Colonic mucosa (tissue), 4 donors: ENCODE data around the gene MAST3. TPM values are rescaled to one million over a fixed set of nuclear protein-coding genes. Genes with fewer than 3 reads are reported as not detected.

Source experiments
- DNase-seq: peaks from one replicate; pipeline ENCODE4 v3.0.0-alpha.2; 2020
- H3K27ac ChIP-seq: fragments of 200-600 bp; one replicate; pipeline ENCODE4 v1.8.0; 2021
- H3K27me3 ChIP-seq: fragments of 200-600 bp; one replicate; pipeline ENCODE4 v1.8.0; 2021
- H3K36me3 ChIP-seq: fragments of 200-600 bp; one replicate; pipeline ENCODE4 v1.8.0; 2021
- H3K4me1 ChIP-seq: fragments of 200-600 bp; one replicate; pipeline ENCODE4 v1.8.0; 2021; ENCODE audit warnings: mild to moderate bottlenecking
- H3K4me3 ChIP-seq: fragments of 200-600 bp; one replicate; pipeline ENCODE4 v1.8.0; 2021
- H3K9ac ChIP-seq, 2 donors: one replicate each; pipeline ENCODE4 v1.7.0; 2013; ENCODE audit warnings: control low read depth in 2 of 2, low read depth in 2 of 2, low read length in 2 of 2
- H3K9me3 ChIP-seq: fragments of 200-600 bp; one replicate; pipeline ENCODE4 v1.8.0; 2021
- intact Hi-C: fragments of 100-400 bp; cut with DNase I; formaldehyde crosslinking; loops from one replicate; pipeline ENCODE4 v1.14.1; 2022
- total RNA-seq, 2 donors: library from RNA; stranded (reverse); fragmentation: NEBNext Ultra II Directional in 1 of 2; extraction: Animal tissue kit (Norgen Biotek cat#: 25700) in 1 of 2; gene quantifications; one replicate each; pipeline ENCODE4 v1.2.1, GENCODE V29; 2021
- TF ChIP-seq, protein P1 (sequence below): fragments of 200-600 bp; IDR thresholded peaks from one replicate; pipeline ENCODE4 v1.8.0; 2022; ENCODE audit warnings: antibody characterized with exemption, mild to moderate bottlenecking
- donor health status: healthy.
- donor health status: DM: no; HTN: no; CAD: no.
- donor health status: DM: no; HTN: no; CAD: no.

MAST3 gene
- total RNA-seq, 2 donors from 2014 or later = 24.3 to 30.9 TPM

DNA sequence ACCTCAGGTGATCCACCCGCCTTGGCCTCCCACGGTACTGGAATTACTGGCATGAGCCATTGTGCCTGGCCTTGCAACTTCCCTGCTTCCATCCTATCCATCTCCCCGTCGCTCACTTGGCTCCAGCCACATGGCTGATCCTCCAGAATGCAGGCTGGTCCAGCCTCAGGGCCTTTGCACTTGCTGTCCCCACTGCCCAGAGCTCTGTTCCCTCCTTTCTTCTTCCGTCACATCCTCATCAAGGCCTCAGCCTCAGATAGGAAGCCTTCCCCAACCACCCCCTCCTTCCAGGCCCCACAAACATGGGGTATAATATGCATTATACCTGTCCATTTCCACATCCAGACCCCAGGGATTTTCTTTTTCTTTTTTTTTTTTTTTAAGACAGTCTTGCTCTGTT, 16.2 kb downstream of the MAST3 start:
- Histone ChIP-seq H3K9me3 (no peaks in the 10 kb centered on the region), H3K4me1 (peaks cover 13% of the 10 kb centered on the region), H3K27ac (no peak overlapping the region), H3K27me3 (no peaks in the 10 kb centered on the region), H3K36me3 (no peaks in the 10 kb centered on the region), H3K4me3 (no peak overlapping the region), H3K9ac (peak overlapping the region in 1 of 2 donors; percentile 4)
- DNase-seq = no peak
- intact Hi-C loops = loop anchor here (5.0 kb wide), 1 partner anchor 53 kb away; no protein-coding TSS in a partner anchor
- TF ChIP-seq, protein P1, sequence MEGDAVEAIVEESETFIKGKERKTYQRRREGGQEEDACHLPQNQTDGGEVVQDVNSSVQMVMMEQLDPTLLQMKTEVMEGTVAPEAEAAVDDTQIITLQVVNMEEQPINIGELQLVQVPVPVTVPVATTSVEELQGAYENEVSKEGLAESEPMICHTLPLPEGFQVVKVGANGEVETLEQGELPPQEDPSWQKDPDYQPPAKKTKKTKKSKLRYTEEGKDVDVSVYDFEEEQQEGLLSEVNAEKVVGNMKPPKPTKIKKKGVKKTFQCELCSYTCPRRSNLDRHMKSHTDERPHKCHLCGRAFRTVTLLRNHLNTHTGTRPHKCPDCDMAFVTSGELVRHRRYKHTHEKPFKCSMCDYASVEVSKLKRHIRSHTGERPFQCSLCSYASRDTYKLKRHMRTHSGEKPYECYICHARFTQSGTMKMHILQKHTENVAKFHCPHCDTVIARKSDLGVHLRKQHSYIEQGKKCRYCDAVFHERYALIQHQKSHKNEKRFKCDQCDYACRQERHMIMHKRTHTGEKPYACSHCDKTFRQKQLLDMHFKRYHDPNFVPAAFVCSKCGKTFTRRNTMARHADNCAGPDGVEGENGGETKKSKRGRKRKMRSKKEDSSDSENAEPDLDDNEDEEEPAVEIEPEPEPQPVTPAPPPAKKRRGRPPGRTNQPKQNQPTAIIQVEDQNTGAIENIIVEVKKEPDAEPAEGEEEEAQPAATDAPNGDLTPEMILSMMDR = no peak

DNA sequence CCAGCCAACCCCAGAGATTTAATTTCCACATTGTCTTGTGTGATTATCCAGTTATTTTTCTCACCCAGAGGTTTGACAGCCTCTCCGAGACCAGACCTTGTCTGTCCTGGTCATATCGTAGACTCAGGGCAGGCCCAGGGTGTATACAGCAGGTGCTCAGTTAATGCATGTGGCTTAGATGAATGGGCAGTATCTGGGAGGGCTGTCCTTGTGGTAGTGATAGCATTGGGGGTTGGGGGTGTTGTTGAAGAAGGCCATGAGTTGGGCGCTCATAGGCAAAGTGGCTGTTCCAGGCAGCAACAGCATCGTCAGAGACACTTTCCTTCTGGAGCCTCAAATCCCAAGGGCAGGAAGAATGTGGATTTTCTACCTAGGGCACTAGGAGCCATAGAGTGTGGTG, 16.9 kb downstream of the MAST3 start:
- intact Hi-C loops = loop anchor here (5.0 kb wide), 1 partner anchor 53 kb away; no protein-coding TSS in a partner anchor
- no peaks in the 10 kb centered on the region for H3K27me3 ChIP-seq

DNA sequence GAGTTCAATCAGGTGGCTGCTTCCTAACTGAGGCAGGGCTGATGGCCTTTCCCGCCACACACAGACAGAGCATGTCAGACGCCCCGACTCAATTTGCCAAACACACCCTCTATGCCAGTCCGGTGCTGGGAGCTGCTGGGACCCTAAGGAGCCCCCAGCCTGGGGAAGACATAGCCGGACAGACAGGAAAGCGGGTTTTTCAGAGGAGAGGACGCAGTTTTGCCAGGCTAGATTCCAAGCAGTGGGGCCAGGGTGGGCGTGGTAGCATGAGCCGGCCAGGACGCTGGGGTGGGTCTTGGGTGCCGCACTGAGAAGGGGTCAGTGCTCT, 19.8 kb downstream of the MAST3 start:
- Histone ChIP-seq H3K9me3 (no peaks in the 10 kb centered on the region), H3K36me3 (no peaks in the 10 kb centered on the region), H3K27me3 (no peaks in the 10 kb centered on the region), H3K4me1 (peaks cover 8% of the 10 kb centered on the region), H3K9ac (peak overlapping the region in 1 of 2 donors; percentile 55), H3K4me3 (peak overlapping the region; percentile 73), H3K27ac (no peak overlapping the region)
- TF ChIP-seq, protein P1 = no peak
- DNase-seq = no peak
- intact Hi-C loops = no loop called here

More for the DNA sequence above, 16.9 kb downstream of the MAST3 start:
- H3K4me1 ChIP-seq = peaks cover 13% of the 10 kb centered on the region
- no peak overlapping the region for H3K27ac ChIP-seq
- no peak for DNase-seq
- TF ChIP-seq, protein P1 = no peak
- no peaks in the 10 kb centered on the region for H3K9me3 ChIP-seq
- no peak overlapping the region for H3K4me3 ChIP-seq
- no peaks in the 10 kb centered on the region for H3K36me3 ChIP-seq
- no peak overlapping the region for H3K9ac ChIP-seq

DNA sequence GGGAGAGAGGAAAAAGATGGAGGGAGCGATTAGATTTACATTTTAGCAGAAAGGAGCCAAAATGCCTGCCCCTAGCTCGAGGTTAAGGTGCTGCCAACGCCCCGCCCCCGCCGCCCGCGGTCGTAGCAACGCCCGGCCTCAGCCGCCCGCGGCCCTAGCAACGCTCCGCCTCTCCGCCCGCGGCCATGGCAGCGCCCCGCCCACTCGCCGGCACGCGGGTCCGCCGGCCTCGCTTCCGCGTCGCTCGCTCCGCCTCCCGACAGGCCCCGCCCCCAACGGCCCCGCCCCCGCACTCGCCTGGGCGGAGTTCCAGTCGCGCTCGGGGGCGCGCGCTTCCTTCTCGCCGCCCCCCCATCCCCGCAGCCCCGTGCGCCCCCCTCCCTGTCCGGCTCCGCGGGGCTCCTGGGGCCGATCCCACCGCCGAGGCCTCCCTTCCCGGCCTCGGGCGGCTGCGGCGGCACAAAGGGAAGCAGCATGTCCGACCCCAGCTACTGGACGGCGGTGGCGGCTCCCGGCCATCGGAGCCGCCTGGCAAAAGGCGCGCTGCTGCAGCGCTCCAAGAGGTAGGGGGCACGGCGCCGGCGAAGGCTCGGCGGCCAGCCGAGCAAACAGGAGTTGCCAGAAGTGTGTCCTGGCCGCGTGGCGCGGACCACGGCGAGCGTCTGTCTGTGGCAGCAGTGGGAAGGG, 20.3 kb downstream of the MAST3 start:
- Histone ChIP-seq H3K4me1 (peaks cover 8% of the 10 kb centered on the region), H3K9ac (peak overlapping the region; percentile 76 to 81), H3K27ac (peak overlapping the region; percentile 63), H3K4me3 (peak overlapping the region; percentile 73), H3K36me3 (no peaks in the 10 kb centered on the region), H3K9me3 (no peaks in the 10 kb centered on the region), H3K27me3 (no peaks in the 10 kb centered on the region)
- peak; percentile 94 for DNase-seq
- TF ChIP-seq, protein P1 = no peak
- intact Hi-C loops = no loop called here

DNA sequence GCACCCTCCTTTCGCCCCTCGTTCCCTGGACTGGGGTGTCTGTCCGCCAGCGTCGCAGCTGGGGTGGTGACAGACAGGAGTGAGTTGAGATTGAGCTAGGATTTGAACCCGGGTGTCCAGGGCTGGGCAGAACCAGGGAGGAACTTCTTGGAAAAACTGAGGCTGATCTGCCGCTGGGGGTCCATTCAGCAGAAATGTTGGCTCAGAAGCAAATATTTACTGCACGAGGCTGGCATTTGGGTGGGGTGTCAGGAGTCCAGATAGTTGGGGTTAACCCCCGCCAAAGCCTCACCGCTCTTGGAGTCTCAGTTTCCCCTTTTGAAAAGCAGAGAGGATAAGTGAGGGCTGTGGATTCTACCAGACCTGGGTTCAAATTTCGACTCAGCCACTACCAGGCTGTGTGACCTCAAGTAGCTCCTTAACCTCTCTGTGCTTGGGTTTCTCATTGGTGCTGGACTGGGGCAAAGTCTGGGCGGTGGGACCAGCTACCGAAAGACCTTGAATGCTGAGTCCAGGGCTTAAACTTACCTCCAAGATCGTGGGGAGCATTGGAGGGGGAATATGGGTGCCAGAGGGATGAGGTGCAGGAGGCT, 20.9 kb downstream of the MAST3 start:
- Histone ChIP-seq H3K4me1 (peaks cover 8% of the 10 kb centered on the region), H3K27ac (peak overlapping the region; percentile 63), H3K27me3 (no peaks in the 10 kb centered on the region), H3K36me3 (no peaks in the 10 kb centered on the region), H3K4me3 (peak overlapping the region; percentile 73), H3K9ac (peak overlapping the region; percentile 76 to 81), H3K9me3 (no peaks in the 10 kb centered on the region)
- intact Hi-C loops = no loop called here
- TF ChIP-seq, protein P1 = no peak
- no peak for DNase-seq
